OCI-LY1 (cell line): ENCODE data around the gene NFKBIL1.

Experiments
- H2AFZ ChIP-seq: fragments of 200-600 bp; sonication (generic), shearing (Covaris generic); 2 replicates; pipeline ENCODE4 v1.6.0; 2014; ENCODE audit warnings: antibody characterized with exemption, mild to moderate bottlenecking, low read length
- H3F3A ChIP-seq: fragments of 200-600 bp; sonication (generic), shearing (Covaris generic); 2 replicates; pipeline ENCODE4 v1.6.0; 2014; ENCODE audit warnings: mild to moderate bottlenecking, antibody characterized with exemption, low read length, moderate library complexity; ENCODE audit not compliant: insufficient read depth
- H3K27ac ChIP-seq: fragments of 200-600 bp; sonication (generic); 2 replicates; pipeline ENCODE4 v1.5.1; 2014; ENCODE audit warnings: low read length, mixed run types, mild to moderate bottlenecking, low read depth; ENCODE audit not compliant: poor library complexity, severe bottlenecking
- H3K27me3 ChIP-seq: fragments of 200-600 bp; sonication (generic); 2 replicates; pipeline ENCODE4 v1.6.0; 2014; ENCODE audit warnings: antibody characterized with exemption, mild to moderate bottlenecking, low read length, moderate library complexity; ENCODE audit not compliant: insufficient read depth
- H3K36me3 ChIP-seq: fragments of 200-600 bp; sonication (generic); 2 replicates; pipeline ENCODE4 v1.6.1; 2014; ENCODE audit warnings: mild to moderate bottlenecking, antibody characterized with exemption, low read length, moderate library complexity, mixed read lengths; ENCODE audit not compliant: insufficient read depth
- H3K4me1 ChIP-seq: fragments of 200-600 bp; sonication (generic); 2 replicates; pipeline ENCODE4 v1.5.1; 2014; ENCODE audit warnings: mild to moderate bottlenecking, low read length, moderate library complexity; ENCODE audit not compliant: insufficient read depth, severe bottlenecking
- H3K4me2 ChIP-seq: fragments of 200-600 bp; sonication (generic), shearing (Covaris generic); 2 replicates; pipeline ENCODE4 v1.6.1; 2014; ENCODE audit warnings: low read length
- H3K4me3 ChIP-seq: fragments of 200-600 bp; sonication (generic); 2 replicates; pipeline ENCODE4 v1.5.1; 2014; ENCODE audit warnings: low read length, low read depth, mild to moderate bottlenecking, mixed read lengths; ENCODE audit not compliant: poor library complexity, severe bottlenecking
- H3K79me2 ChIP-seq: fragments of 200-600 bp; shearing (Covaris generic); 2 replicates; pipeline ENCODE4 v1.6.1; 2016; ENCODE audit warnings: mixed run types, low read length, mixed read lengths; ENCODE audit not compliant: insufficient read depth
- H3K9ac ChIP-seq: fragments of 200-600 bp; sonication (generic), shearing (Covaris generic); 2 replicates; pipeline ENCODE4 v1.6.1; 2014; ENCODE audit warnings: mild to moderate bottlenecking, low read length, mixed read lengths
- H3K9me2 ChIP-seq: fragments of 200-600 bp; sonication (generic), shearing (Covaris generic); 2 replicates; pipeline ENCODE4 v1.6.1; 2014; ENCODE audit warnings: low read depth, mild to moderate bottlenecking, low read length, mixed read lengths
- H3K9me3 ChIP-seq: fragments of 200-600 bp; shearing (Covaris generic); 2 replicates; pipeline ENCODE4 v1.6.1; 2014; ENCODE audit warnings: low read length, mixed read lengths
- H4K20me1 ChIP-seq: fragments of 200-600 bp; sonication (generic), shearing (Covaris generic); 2 replicates; pipeline ENCODE4 v1.6.0; 2016; ENCODE audit warnings: mild to moderate bottlenecking, low read length; ENCODE audit not compliant: insufficient read depth
- EZH2 ChIP-seq: fragments of 200-600 bp; sonication (generic), shearing (Covaris generic); IDR thresholded peaks from 2 replicates; pipeline ENCODE4 v1.8.0; 2017; ENCODE audit warnings: borderline replicate concordance, mixed run types, mild to moderate bottlenecking, antibody characterized with exemption, low read length, moderate library complexity, mixed read lengths
- TF ChIP-seq, protein P1 (sequence below): fragments of 200-600 bp; sonication (generic), shearing (Covaris generic); IDR thresholded peaks from 2 replicates; pipeline ENCODE4 v1.5.1; 2017; ENCODE audit warnings: mild to moderate bottlenecking, antibody characterized with exemption, low read length, moderate library complexity, mixed read lengths

The NFKBIL1 gene

DNA sequence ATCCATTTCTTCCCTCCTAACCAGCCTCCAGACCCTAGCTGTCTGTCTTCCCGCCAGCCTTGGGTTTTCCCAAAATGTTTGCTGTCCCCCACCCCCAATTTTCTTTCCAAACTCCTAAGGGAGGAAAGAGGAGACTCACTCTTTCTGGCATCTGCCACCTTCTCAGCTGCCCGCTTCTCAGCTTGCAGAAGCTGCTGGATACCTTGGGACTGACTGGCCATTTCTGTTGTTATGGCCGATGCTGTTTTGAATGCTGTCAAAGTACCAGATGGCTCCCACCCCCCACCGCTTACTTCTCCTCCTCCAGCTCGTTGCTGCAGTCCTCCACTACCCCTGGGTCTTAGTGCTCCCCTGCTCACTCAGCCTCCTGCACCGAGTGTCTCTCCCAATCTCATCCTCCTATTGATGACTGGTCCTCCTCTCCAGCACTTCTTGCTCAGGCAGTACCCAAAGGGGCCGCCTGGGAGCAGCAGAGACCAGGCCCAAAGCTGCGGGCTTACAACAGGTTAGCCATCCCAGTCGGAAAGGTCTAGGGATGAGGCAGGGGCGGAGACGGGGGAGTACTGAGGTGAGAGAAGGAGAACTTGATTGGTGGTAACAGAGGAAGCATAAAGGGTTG is 960 bp upstream of the NFKBIL1 start, which contains the start of gene ATP6V1G2:
TSS of gene ATP6V1G2 (minus strand) at position 270 of the 619 bp plus-strand sequence. CDS start at position 221, 49 bp downstream.
- H3K36me3 ChIP-seq, result peaks cover 7% of the 10 kb centered on the region
- peaks cover 3% of the 10 kb centered on the region for H3K79me2 ChIP-seq

DNA sequence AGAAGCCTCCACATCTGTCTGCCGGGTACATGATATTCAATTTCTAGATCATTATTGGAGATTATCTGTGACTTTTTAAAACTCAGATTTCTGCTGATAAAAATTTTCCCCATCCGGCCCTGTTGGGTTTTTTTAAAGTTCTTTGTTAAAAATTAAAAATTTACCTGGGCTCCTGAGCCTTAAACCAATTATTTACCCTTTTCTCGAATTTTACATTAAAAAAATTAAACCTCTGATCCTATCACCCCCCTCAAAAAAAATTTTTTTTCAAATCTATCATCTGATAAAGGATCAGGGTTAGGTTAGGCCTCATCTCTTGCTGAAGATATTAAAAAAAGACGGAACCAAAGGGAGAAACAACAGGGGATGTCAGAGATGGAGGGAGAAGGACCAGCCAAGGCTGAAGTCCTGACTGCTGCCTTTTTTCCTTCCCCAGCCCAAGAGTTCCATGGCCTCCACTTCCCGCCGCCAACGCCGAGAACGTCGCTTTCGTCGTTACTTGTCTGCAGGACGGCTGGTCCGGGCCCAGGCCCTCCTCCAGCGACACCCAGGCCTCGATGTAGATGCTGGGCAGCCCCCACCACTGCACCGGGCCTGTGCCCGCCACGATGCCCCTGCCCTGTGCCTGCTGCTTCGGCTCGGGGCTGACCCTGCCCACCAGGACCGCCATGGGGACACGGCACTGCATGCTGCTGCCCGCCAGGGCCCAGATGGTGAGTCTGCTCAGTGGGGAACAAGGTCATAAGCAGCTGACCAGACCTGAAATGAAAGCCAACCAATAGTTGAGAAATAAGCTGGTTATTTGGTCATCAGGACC is 527 bp downstream of the NFKBIL1 start:
- no peak overlapping the region for H2AFZ ChIP-seq
- H3K36me3 ChIP-seq, result peaks cover 7% of the 10 kb centered on the region
- TF ChIP-seq, protein P1, sequence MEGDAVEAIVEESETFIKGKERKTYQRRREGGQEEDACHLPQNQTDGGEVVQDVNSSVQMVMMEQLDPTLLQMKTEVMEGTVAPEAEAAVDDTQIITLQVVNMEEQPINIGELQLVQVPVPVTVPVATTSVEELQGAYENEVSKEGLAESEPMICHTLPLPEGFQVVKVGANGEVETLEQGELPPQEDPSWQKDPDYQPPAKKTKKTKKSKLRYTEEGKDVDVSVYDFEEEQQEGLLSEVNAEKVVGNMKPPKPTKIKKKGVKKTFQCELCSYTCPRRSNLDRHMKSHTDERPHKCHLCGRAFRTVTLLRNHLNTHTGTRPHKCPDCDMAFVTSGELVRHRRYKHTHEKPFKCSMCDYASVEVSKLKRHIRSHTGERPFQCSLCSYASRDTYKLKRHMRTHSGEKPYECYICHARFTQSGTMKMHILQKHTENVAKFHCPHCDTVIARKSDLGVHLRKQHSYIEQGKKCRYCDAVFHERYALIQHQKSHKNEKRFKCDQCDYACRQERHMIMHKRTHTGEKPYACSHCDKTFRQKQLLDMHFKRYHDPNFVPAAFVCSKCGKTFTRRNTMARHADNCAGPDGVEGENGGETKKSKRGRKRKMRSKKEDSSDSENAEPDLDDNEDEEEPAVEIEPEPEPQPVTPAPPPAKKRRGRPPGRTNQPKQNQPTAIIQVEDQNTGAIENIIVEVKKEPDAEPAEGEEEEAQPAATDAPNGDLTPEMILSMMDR, result no peak
- TF ChIP-seq EZH2, result no peak
- H3K9ac ChIP-seq, result peak overlapping the region; percentile 77
- no peaks in the 10 kb centered on the region for H3K9me3 ChIP-seq
- no peaks in the 10 kb centered on the region for H3K79me2 ChIP-seq
- H4K20me1 ChIP-seq, result no peaks in the 10 kb centered on the region
- no peaks in the 10 kb centered on the region for H3K9me2 ChIP-seq
- H3K4me3 ChIP-seq, result peak overlapping the region; percentile 64
- H3K4me1 ChIP-seq, result peaks cover 61% of the 10 kb centered on the region
- H3K27me3 ChIP-seq, result no peaks in the 10 kb centered on the region
- peak overlapping the region; percentile 75 for H3K27ac ChIP-seq
- H3K4me2 ChIP-seq, result peak overlapping the region; percentile 92
- no peaks in the 10 kb centered on the region for H3F3A ChIP-seq

More for the DNA sequence above, 960 bp upstream of the NFKBIL1 start, which contains the start of gene ATP6V1G2:
- Histone ChIP-seq H3K27ac (peak within 1 kb of the TSS; percentile 75), H3K9me2 (no peaks in the 10 kb centered on the region), H3K9ac (peak within 1 kb of the TSS; percentile 77), H3K4me1 (peaks cover 66% of the 10 kb centered on the region), H3K4me3 (peak within 1 kb of the TSS; percentile 64), H2AFZ (peak within 1 kb of the TSS; percentile 76), H4K20me1 (no peaks in the 10 kb centered on the region), H3K9me3 (no peaks in the 10 kb centered on the region), H3K4me2 (peak within 1 kb of the TSS; percentile 92), H3K27me3 (no peaks in the 10 kb centered on the region), H3F3A (no peaks in the 10 kb centered on the region)
- TF ChIP-seq, protein P1, result peak; percentile 99
- TF ChIP-seq EZH2, result no peak

DNA sequence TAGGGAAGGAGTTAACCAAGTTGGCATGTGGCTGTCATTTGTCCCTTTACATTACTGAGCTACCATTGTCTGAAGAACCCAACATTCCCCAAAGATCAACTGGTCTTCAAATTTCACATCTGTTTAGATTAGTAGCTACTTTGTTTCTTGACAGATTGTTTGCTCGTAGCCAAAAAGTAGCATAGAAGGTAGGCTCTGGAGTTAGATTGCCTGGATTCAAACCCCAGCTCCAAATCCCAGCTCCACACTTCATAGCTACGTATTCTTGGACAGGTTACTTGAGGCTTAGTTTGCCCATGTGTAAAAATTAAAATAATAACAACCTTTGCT is 1.1 kb downstream of the NFKBIL1 start:
- peak overlapping the region; percentile 92 for H3K4me2 ChIP-seq
- H3K9me2 ChIP-seq, result no peaks in the 10 kb centered on the region
- H3K27ac ChIP-seq, result peak overlapping the region; percentile 75
- no peaks in the 10 kb centered on the region for H3K27me3 ChIP-seq
- H2AFZ ChIP-seq, result no peak overlapping the region
- no peaks in the 10 kb centered on the region for H3K9me3 ChIP-seq
- H3F3A ChIP-seq, result no peaks in the 10 kb centered on the region
- H3K9ac ChIP-seq, result peak overlapping the region; percentile 77; the same call in 1 of the 2 replicates
- H3K36me3 ChIP-seq, result peaks cover 7% of the 10 kb centered on the region
- H3K79me2 ChIP-seq, result no peaks in the 10 kb centered on the region
- peak overlapping the region; percentile 64 for H3K4me3 ChIP-seq
- TF ChIP-seq, protein P1, result no peak
- no peak for TF ChIP-seq EZH2
- H3K4me1 ChIP-seq, result peaks cover 56% of the 10 kb centered on the region
- H4K20me1 ChIP-seq, result no peaks in the 10 kb centered on the region
